Neural cell (in vitro differentiated cells): ENCODE measurements around the gene TPM2. TPM values are rescaled to one million over a fixed set of nuclear protein-coding genes. Genes with fewer than 3 reads are reported as not detected.

Experiments
- H2AFZ ChIP-seq: fragments of 200-600, 300-800 bp; sonication (generic), shearing (Covaris generic); 2 replicates; pipeline ENCODE4 v1.6.0; 2014; ENCODE audit warnings: low read depth, mild to moderate bottlenecking, antibody characterized with exemption, low read length, moderate library complexity
- H3F3A ChIP-seq: fragments of 200-600 bp; shearing (Covaris generic); 2 replicates; pipeline ENCODE4 v1.6.1; 2016; ENCODE audit warnings: mild to moderate bottlenecking, moderate library complexity, mixed read lengths, antibody characterized with exemption, low read length; ENCODE audit not compliant: insufficient read depth, poor library complexity, severe bottlenecking
- H3K27ac ChIP-seq: fragments of 200-600, 300-800 bp; sonication (generic), shearing (Covaris generic); 2 replicates; pipeline ENCODE4 v1.5.1; 2014; ENCODE audit warnings: mild to moderate bottlenecking, low read length, moderate library complexity
- H3K27me3 ChIP-seq: fragments of 300-800, 200-600 bp; sonication (generic), shearing (Covaris generic); 2 replicates; pipeline ENCODE4 v1.6.0; 2014; ENCODE audit warnings: mild to moderate bottlenecking, low read depth, low read length, moderate library complexity; ENCODE audit not compliant: insufficient read depth
- H3K36me3 ChIP-seq: fragments of 300-800, 200-600 bp; sonication (generic), shearing (Covaris generic); 2 replicates; pipeline ENCODE4 v1.5.1; 2014; ENCODE audit warnings: mild to moderate bottlenecking, antibody characterized with exemption, low read length, moderate library complexity; ENCODE audit not compliant: insufficient read depth
- H3K4me2 ChIP-seq: fragments of 300-800, 200-600 bp; sonication (generic), shearing (Covaris generic); 2 replicates; pipeline ENCODE4 v1.6.0; 2014; ENCODE audit warnings: mild to moderate bottlenecking, low read length
- H3K4me3 ChIP-seq: fragments of 300-800, 200-600 bp; sonication (generic), shearing (Covaris generic); 2 replicates; pipeline ENCODE4 v1.5.1; 2014; ENCODE audit warnings: mild to moderate bottlenecking, low read length, moderate library complexity
- H3K79me2 ChIP-seq: fragments of 200-600 bp; shearing (Covaris generic); replicated peaks from 2 replicates; pipeline ENCODE4 v1.6.0; 2014; ENCODE audit warnings: mild to moderate bottlenecking, low read length, moderate library complexity; ENCODE audit not compliant: insufficient read depth
- H3K9ac ChIP-seq: fragments of 300-800, 200-600 bp; sonication (generic), shearing (Covaris generic); 2 replicates; pipeline ENCODE4 v1.6.1; 2016; ENCODE audit warnings: mild to moderate bottlenecking, low read length, mixed read lengths
- H3K9me2 ChIP-seq: fragments of 200-600 bp; shearing (Covaris generic); 2 replicates; pipeline ENCODE4 v1.6.1; 2016; ENCODE audit warnings: mild to moderate bottlenecking, low read length, mixed read lengths; ENCODE audit not compliant: insufficient read depth
- H3K9me3 ChIP-seq: fragments of 200-600, 300-800 bp; sonication (generic), shearing (Covaris generic); 2 replicates; pipeline ENCODE4 v1.6.1; 2016; ENCODE audit warnings: mild to moderate bottlenecking, mixed run types, low read length, moderate library complexity, mixed read lengths
- H4K20me1 ChIP-seq: fragments of 200-600 bp; shearing (Covaris generic); 2 replicates; pipeline ENCODE4 v1.6.1; 2016; ENCODE audit warnings: mild to moderate bottlenecking, mixed run types; ENCODE audit not compliant: insufficient read depth
- EP300 ChIP-seq: fragments of 450-650 bp; conservative IDR thresholded peaks from 2 replicates; pipeline ENCODE4 v1.6.1; 2014; ENCODE audit warnings: antibody characterized with exemption, mild to moderate bottlenecking, moderate library complexity; ENCODE audit not compliant: poor library complexity, severe bottlenecking
- EZH2 ChIP-seq: fragments of 200-600, 300-800 bp; shearing (Covaris generic), sonication (generic); IDR thresholded peaks from 2 replicates; pipeline ENCODE4 v1.6.1; 2014; ENCODE audit warnings: antibody characterized with exemption, low read length, borderline replicate concordance, mild to moderate bottlenecking; ENCODE audit not compliant: insufficient read depth, poor library complexity, severe bottlenecking
- MXI1 ChIP-seq: fragments of 450-650 bp; conservative IDR thresholded peaks from 2 replicates; pipeline ENCODE4 v1.6.1; 2014; ENCODE audit warnings: antibody characterized with exemption, mild to moderate bottlenecking; ENCODE audit not compliant: poor library complexity, severe bottlenecking
- POLR2AphosphoS5 ChIP-seq: IDR thresholded peaks from 2 replicates; pipeline ENCODE4 v1.6.1; 2012
- RAD21 ChIP-seq: fragments of 450-650 bp; conservative IDR thresholded peaks from 2 replicates; pipeline ENCODE4 v1.6.1; 2014; ENCODE audit warnings: antibody characterized with exemption, mild to moderate bottlenecking, moderate library complexity
- SMC3 ChIP-seq: fragments of 450-650 bp; conservative IDR thresholded peaks from 2 replicates; pipeline ENCODE4 v1.6.1; 2014; ENCODE audit warnings: antibody characterized with exemption, mild to moderate bottlenecking, moderate library complexity; ENCODE audit not compliant: poor library complexity
- TAF1 ChIP-seq: IDR thresholded peaks from 2 replicates; pipeline ENCODE4 v1.6.1; 2012; ENCODE audit warnings: low read depth
- polyA plus RNA-seq: library from polyadenylated mRNA; depleted of rRNA; stranded (reverse); fragments of >200 nt; gene quantifications from 2 replicates; pipeline ENCODE4 v1.2.3, GENCODE V29; 2014
- TF ChIP-seq, protein P1 (sequence below): fragments of 450-650 bp; IDR thresholded peaks from 2 replicates; pipeline ENCODE4 v1.5.1; 2014; ENCODE audit warnings: antibody characterized with exemption, mild to moderate bottlenecking, moderate library complexity; ENCODE audit not compliant: poor library complexity, severe bottlenecking
- TF ChIP-seq, protein P2 (sequence below): IDR thresholded peaks from 2 replicates; pipeline ENCODE4 v1.6.1; 2012; ENCODE audit warnings: borderline replicate concordance

The TPM2 gene
- polyA plus RNA-seq, 1 donor from 2014 or later: not detected

DNA sequence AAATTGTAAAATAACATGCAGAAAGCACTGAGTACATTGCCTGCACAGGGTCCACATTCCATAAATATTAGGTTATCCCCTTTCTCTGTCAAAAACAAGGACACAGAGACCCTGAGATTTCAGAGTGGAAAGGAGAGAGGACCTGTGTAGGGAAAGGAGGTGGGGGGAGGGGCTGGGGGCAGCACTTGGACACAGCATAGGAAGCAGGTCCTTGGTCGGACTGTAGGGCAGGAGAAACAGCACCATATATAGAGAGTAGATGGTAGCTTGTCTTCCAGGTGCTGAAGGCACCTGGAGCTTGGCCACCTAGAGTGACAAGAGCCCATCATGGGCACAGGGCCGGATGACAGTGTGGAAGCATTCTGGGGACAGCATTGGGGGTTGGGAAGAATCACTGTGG, 2.4 kb downstream of the TPM2 start:
- Histone ChIP-seq H3K4me2 (no peak overlapping the region), H3K9ac (no peak overlapping the region), H4K20me1 (no peaks in the 10 kb centered on the region), H3K9me2 (no peaks in the 10 kb centered on the region), H3K36me3 (no peaks in the 10 kb centered on the region), H3F3A (no peaks in the 10 kb centered on the region), H3K9me3 (no peaks in the 10 kb centered on the region), H3K4me3 (no peak overlapping the region), H3K79me2 (no peaks in the 10 kb centered on the region), H2AFZ (no peak overlapping the region), H3K27me3 (peaks cover 27% of the 10 kb centered on the region), H3K27ac (no peak overlapping the region)
- TF ChIP-seq TAF1: no peak
- TF ChIP-seq, protein P1, sequence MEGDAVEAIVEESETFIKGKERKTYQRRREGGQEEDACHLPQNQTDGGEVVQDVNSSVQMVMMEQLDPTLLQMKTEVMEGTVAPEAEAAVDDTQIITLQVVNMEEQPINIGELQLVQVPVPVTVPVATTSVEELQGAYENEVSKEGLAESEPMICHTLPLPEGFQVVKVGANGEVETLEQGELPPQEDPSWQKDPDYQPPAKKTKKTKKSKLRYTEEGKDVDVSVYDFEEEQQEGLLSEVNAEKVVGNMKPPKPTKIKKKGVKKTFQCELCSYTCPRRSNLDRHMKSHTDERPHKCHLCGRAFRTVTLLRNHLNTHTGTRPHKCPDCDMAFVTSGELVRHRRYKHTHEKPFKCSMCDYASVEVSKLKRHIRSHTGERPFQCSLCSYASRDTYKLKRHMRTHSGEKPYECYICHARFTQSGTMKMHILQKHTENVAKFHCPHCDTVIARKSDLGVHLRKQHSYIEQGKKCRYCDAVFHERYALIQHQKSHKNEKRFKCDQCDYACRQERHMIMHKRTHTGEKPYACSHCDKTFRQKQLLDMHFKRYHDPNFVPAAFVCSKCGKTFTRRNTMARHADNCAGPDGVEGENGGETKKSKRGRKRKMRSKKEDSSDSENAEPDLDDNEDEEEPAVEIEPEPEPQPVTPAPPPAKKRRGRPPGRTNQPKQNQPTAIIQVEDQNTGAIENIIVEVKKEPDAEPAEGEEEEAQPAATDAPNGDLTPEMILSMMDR: no peak

DNA sequence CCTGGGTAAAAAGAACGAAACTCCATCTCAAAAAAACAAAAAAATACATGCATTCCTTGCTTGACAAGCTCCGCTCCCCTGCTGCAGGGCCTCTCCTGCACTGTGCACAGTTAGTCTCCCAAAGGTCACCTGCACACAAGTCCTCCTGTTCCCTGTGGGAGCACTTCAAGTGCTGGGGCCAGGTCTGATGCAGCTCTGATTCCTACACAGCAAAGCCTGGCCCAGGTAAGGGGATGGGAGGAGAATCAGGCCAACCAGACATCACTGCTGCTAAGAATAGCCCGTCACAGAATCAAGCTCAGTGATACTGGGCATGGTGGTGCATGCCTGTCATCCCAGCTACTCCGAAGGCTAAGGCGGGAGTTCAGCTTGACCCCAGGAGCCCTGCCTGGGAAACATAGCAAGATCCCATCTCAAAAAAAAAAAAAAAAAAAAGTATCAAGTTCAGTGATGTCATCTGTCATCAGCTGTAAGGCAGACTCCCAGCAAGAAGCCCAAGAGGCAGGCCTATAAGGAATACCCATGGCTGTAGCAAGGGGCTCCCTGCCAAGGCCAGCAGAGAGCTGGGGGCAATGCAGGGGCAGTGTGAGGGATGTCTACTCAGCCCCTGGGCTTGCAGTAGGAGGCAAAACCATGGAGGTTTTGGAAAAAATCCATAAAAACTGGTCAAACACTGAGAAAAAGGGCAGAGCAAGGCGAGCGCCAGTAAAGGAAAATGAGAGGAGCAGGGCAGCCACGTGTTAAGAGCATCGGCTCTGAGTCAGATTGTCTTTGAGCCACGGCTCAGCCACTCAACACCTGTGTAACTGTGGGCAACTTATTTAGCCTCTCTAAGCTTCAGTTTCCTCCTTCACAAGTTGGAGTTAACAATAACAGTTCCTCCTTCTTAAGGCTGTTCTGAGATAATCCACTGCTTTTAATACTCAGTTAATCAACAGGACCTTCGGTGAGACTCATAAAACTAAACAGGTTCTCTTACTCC, 3.2 kb downstream of the TPM2 start:
- no peaks in the 10 kb centered on the region for H3K79me2 ChIP-seq
- no peaks in the 10 kb centered on the region for H3K9me2 ChIP-seq
- no peak overlapping the region for H3K27ac ChIP-seq
- H3F3A ChIP-seq: no peaks in the 10 kb centered on the region
- no peak overlapping the region for H3K4me3 ChIP-seq
- peaks cover 26% of the 10 kb centered on the region for H3K27me3 ChIP-seq
- H3K9ac ChIP-seq: no peak overlapping the region
- no peaks in the 10 kb centered on the region for H3K9me3 ChIP-seq
- H4K20me1 ChIP-seq: no peaks in the 10 kb centered on the region
- TF ChIP-seq RAD21 (no peak), TAF1 (no peak), POLR2AphosphoS5 (no peak), EZH2 (no peak), SMC3 (no peak), MXI1 (no peak), EP300 (no peak)
- TF ChIP-seq, protein P2, sequence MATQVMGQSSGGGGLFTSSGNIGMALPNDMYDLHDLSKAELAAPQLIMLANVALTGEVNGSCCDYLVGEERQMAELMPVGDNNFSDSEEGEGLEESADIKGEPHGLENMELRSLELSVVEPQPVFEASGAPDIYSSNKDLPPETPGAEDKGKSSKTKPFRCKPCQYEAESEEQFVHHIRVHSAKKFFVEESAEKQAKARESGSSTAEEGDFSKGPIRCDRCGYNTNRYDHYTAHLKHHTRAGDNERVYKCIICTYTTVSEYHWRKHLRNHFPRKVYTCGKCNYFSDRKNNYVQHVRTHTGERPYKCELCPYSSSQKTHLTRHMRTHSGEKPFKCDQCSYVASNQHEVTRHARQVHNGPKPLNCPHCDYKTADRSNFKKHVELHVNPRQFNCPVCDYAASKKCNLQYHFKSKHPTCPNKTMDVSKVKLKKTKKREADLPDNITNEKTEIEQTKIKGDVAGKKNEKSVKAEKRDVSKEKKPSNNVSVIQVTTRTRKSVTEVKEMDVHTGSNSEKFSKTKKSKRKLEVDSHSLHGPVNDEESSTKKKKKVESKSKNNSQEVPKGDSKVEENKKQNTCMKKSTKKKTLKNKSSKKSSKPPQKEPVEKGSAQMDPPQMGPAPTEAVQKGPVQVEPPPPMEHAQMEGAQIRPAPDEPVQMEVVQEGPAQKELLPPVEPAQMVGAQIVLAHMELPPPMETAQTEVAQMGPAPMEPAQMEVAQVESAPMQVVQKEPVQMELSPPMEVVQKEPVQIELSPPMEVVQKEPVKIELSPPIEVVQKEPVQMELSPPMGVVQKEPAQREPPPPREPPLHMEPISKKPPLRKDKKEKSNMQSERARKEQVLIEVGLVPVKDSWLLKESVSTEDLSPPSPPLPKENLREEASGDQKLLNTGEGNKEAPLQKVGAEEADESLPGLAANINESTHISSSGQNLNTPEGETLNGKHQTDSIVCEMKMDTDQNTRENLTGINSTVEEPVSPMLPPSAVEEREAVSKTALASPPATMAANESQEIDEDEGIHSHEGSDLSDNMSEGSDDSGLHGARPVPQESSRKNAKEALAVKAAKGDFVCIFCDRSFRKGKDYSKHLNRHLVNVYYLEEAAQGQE: no peak
- TF ChIP-seq, protein P1: no peak
- no peaks in the 10 kb centered on the region for H3K36me3 ChIP-seq
- H2AFZ ChIP-seq: no peak overlapping the region
- no peak overlapping the region for H3K4me2 ChIP-seq
